Glutamatergic neuron (in vitro differentiated cells): ENCODE results near the gene TCF7L2. TPM values are rescaled to one million over a fixed set of nuclear protein-coding genes. Genes with fewer than 3 reads are reported as not detected.
"Not testable (repeated sequence)": the region's sequence is repeated elsewhere in the genome, so short reads cannot be mapped to it uniquely, and the experiment has no call there.

Source experiments
- DNase-seq: peaks from one replicate; pipeline ENCODE4 v3.0.0; 2022
- H3K27ac Mint-ChIP-seq: one replicate; pipeline ENCODE4 v1.8.0; 2020; ENCODE audit warnings: mild to moderate bottlenecking, mixed read lengths, inconsistent platforms; ENCODE audit not compliant: unreplicated experiment
- H3K27me3 Mint-ChIP-seq: one replicate; pipeline ENCODE4 v1.8.0; 2020; ENCODE audit warnings: mild to moderate bottlenecking, moderate library complexity, mixed read lengths, inconsistent platforms; ENCODE audit not compliant: unreplicated experiment
- H3K36me3 Mint-ChIP-seq: one replicate; pipeline ENCODE4 v1.8.0; 2020; ENCODE audit warnings: mild to moderate bottlenecking, mixed read lengths, inconsistent platforms; ENCODE audit not compliant: unreplicated experiment
- H3K4me1 Mint-ChIP-seq: one replicate; pipeline ENCODE4 v1.8.0; 2020; ENCODE audit warnings: mild to moderate bottlenecking, low read depth, mixed read lengths, inconsistent platforms; ENCODE audit not compliant: unreplicated experiment
- H3K4me3 Mint-ChIP-seq: one replicate; pipeline ENCODE4 v1.8.0; 2020; ENCODE audit warnings: mild to moderate bottlenecking, mixed read lengths, inconsistent platforms; ENCODE audit not compliant: unreplicated experiment
- H3K9me3 Mint-ChIP-seq: one replicate; pipeline ENCODE4 v1.8.0; 2020; ENCODE audit warnings: mild to moderate bottlenecking, moderate library complexity, mixed read lengths, inconsistent platforms; ENCODE audit not compliant: unreplicated experiment
- CTCF ChIP-seq: fragments of 200-600 bp; sonication (generic); IDR thresholded peaks from one replicate; pipeline ENCODE4 v1.5.0; 2021; ENCODE audit not compliant: partially characterized antibody, unreplicated experiment
- total RNA-seq: library from RNA; stranded (reverse); fragmentation: NEBNext Ultra II Directional; extraction: Animal tissue kit (Norgen Biotek cat#: 25700); gene quantifications from one replicate; pipeline ENCODE4 v1.2.1, GENCODE V29; 2021; ENCODE audit not compliant: unreplicated experiment

TCF7L2 gene
- total RNA-seq, 1 donor from 2014 or later, result 5.0 TPM

GRCh38 chr10:113064039-113064438 lies 114.0 kb downstream of the TCF7L2 start:
- no peaks in the 10 kb centered on the region for H3K36me3 Mint-ChIP-seq
- TF ChIP-seq CTCF, result no peak
- H3K4me1 Mint-ChIP-seq, result peaks cover 24% of the 10 kb centered on the region
- H3K27ac Mint-ChIP-seq, result no peak overlapping the region
- H3K4me3 Mint-ChIP-seq, result no peak overlapping the region
- H3K9me3 Mint-ChIP-seq, result no peaks in the 10 kb centered on the region
- DNase-seq, result no peak
- H3K27me3 Mint-ChIP-seq, result peaks cover 3% of the 10 kb centered on the region

- not testable (repeated sequence) for H3K27me3 Mint-ChIP-seq, DNase-seq, H3K36me3 Mint-ChIP-seq, H3K27ac Mint-ChIP-seq, H3K9me3 Mint-ChIP-seq, H3K4me3 Mint-ChIP-seq
- H3K4me1 Mint-ChIP-seq, result peaks cover 26% of the 10 kb centered on the region
Measured at GRCh38 chr10:113066120-113066519, 116.1 kb downstream of the TCF7L2 start.

- peaks cover 7% of the 10 kb centered on the region for H3K27me3 Mint-ChIP-seq
- no peak overlapping the region for H3K27ac Mint-ChIP-seq
- no peak for DNase-seq
- no peak for TF ChIP-seq CTCF
- H3K4me1 Mint-ChIP-seq, result peaks cover 19% of the 10 kb centered on the region
- peaks cover 2% of the 10 kb centered on the region for H3K9me3 Mint-ChIP-seq
- H3K4me3 Mint-ChIP-seq, result no peak overlapping the region
- no peaks in the 10 kb centered on the region for H3K36me3 Mint-ChIP-seq
Measured at GRCh38 chr10:113066561-113067312, 116.7 kb downstream of the TCF7L2 start.

- no peak overlapping the region for H3K4me3 Mint-ChIP-seq
- H3K27me3 Mint-ChIP-seq, result peaks cover 7% of the 10 kb centered on the region
- DNase-seq, result no peak
- peaks cover 15% of the 10 kb centered on the region for H3K4me1 Mint-ChIP-seq
- H3K27ac Mint-ChIP-seq, result no peak overlapping the region
- H3K36me3 Mint-ChIP-seq, result no peaks in the 10 kb centered on the region
- TF ChIP-seq CTCF, result no peak
- peaks cover 2% of the 10 kb centered on the region for H3K9me3 Mint-ChIP-seq
Measured at GRCh38 chr10:113067501-113067900, 117.5 kb downstream of the TCF7L2 start.

- peaks cover 5% of the 10 kb centered on the region for H3K27me3 Mint-ChIP-seq
- H3K4me1 Mint-ChIP-seq, result peaks cover 10% of the 10 kb centered on the region
- H3K4me3 Mint-ChIP-seq, result no peak overlapping the region
- no peak for TF ChIP-seq CTCF
- peaks cover 2% of the 10 kb centered on the region for H3K9me3 Mint-ChIP-seq
- no peak overlapping the region for H3K27ac Mint-ChIP-seq
- H3K36me3 Mint-ChIP-seq, result no peaks in the 10 kb centered on the region
- DNase-seq, result no peak
Measured at GRCh38 chr10:113068178-113068890, 118.3 kb downstream of the TCF7L2 start.
